BJ (cell line): ENCODE data around the gene TNIK. TPM values are rescaled to one million over a fixed set of nuclear protein-coding genes. Genes with fewer than 3 reads are reported as not detected.

Experiments used
- CTCF ChIA-PET: fragments of 350-600 bp; formaldehyde crosslinking; extraction: SDS; loops from one replicate; lab custom pipeline; 2021; ENCODE audit warnings: antibody characterized with exemption, inconsistent platforms; lab: Yijun Ruan, JAX
- POLR2A ChIA-PET: fragments of 300-600 bp; sonication (Branson Sonifier 250); formaldehyde crosslinking; extraction: SDS; loops from one replicate; lab custom pipeline; 2021; ENCODE audit warnings: antibody characterized with exemption; lab: Charles Lee
- DNase-seq: peaks from one replicate; pipeline ENCODE4 v3.0.0-alpha.2; 2011; ENCODE audit warnings: low read depth
- H3K27me3 ChIP-seq: 2 replicates; pipeline ENCODE4 v1.6.0; 2011; ENCODE audit warnings: low read length; ENCODE audit not compliant: control insufficient read depth, insufficient read depth
- H3K36me3 ChIP-seq: 2 replicates; pipeline ENCODE4 v1.5.1; 2011; ENCODE audit warnings: low read length; ENCODE audit not compliant: control insufficient read depth, insufficient read depth
- H3K4me3 ChIP-seq: 2 replicates; pipeline ENCODE4 v1.5.1; 2011; ENCODE audit warnings: low read depth, mild to moderate bottlenecking, control low read depth, low read length
- polyA plus RNA-seq: library from polyadenylated mRNA; depleted of rRNA; stranded (reverse); fragments of >200 nt; gene quantifications from 2 replicates; pipeline ENCODE4 v1.2.3, GENCODE V29; 2011
- TF ChIP-seq, protein P1 (sequence below): IDR thresholded peaks from 2 replicates; pipeline ENCODE4 v1.5.1; 2011; ENCODE audit warnings: low read depth, mild to moderate bottlenecking, control low read depth, inconsistent platforms, low read length, moderate library complexity; ENCODE audit not compliant: insufficient read depth

The TNIK gene
- polyA plus RNA-seq, 1 experiment: 2.1 TPM

DNA sequence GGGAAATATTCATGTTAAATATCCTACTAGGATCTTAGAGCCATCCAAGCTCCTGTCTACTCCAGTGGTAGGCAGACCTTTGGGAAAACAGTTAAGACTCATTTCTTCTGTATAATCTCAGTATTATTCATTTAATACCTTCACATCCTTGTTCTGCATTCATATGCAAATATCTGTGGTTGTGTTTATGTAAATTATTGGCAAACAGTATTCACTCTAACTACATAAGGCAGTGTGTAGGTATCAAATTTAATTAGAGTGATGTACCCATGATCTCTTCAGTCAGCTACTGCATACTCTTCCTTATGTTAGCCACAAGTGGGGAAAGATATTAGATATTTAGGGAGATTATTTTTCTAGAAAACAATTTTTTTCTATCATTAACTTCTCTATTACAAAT lies 232.8 kb downstream of the TNIK start:
- H3K27me3 ChIP-seq: no peaks in the 10 kb centered on the region
- DNase-seq: no peak
- TF ChIP-seq, protein P1, sequence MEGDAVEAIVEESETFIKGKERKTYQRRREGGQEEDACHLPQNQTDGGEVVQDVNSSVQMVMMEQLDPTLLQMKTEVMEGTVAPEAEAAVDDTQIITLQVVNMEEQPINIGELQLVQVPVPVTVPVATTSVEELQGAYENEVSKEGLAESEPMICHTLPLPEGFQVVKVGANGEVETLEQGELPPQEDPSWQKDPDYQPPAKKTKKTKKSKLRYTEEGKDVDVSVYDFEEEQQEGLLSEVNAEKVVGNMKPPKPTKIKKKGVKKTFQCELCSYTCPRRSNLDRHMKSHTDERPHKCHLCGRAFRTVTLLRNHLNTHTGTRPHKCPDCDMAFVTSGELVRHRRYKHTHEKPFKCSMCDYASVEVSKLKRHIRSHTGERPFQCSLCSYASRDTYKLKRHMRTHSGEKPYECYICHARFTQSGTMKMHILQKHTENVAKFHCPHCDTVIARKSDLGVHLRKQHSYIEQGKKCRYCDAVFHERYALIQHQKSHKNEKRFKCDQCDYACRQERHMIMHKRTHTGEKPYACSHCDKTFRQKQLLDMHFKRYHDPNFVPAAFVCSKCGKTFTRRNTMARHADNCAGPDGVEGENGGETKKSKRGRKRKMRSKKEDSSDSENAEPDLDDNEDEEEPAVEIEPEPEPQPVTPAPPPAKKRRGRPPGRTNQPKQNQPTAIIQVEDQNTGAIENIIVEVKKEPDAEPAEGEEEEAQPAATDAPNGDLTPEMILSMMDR: no peak
- POLR2A ChIA-PET: no interaction called here
- H3K4me3 ChIP-seq: no peak overlapping the region
- no peaks in the 10 kb centered on the region for H3K36me3 ChIP-seq
- CTCF ChIA-PET: interaction anchor here (0.7 to 1.8 kb wide), 2 partner anchors 20 to 225 kb away, joined by 4 to 5 read pairs; no protein-coding TSS in a partner anchor

DNA sequence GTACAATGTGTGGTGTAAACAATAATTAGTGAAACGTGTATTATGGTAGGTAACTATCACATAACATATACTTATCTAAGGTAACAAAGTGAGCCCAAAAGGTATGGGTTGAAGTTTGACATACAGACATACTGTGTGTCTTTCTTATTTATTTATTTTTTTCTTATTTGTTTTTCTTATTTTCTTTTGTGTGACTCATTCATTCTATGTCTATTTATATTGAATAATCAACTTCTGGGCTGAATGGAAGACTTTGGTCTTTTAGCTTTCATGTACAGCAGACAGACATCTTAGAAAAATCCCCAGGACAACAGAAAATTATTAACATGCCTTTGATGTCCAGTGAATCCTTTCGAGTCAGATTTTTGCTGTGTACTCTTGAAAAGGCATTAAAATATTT lies 233.4 kb downstream of the TNIK start:
- Histone ChIP-seq H3K36me3 (no peaks in the 10 kb centered on the region), H3K27me3 (no peaks in the 10 kb centered on the region), H3K4me3 (no peak overlapping the region)
- ChIA-PET POLR2A (no interaction called here), CTCF (interaction anchor here (0.7 to 1.8 kb wide), 2 partner anchors 19 to 225 kb away, joined by 4 to 5 read pairs; no protein-coding TSS in a partner anchor)
- TF ChIP-seq, protein P1: no peak
- DNase-seq: no peak

DNA sequence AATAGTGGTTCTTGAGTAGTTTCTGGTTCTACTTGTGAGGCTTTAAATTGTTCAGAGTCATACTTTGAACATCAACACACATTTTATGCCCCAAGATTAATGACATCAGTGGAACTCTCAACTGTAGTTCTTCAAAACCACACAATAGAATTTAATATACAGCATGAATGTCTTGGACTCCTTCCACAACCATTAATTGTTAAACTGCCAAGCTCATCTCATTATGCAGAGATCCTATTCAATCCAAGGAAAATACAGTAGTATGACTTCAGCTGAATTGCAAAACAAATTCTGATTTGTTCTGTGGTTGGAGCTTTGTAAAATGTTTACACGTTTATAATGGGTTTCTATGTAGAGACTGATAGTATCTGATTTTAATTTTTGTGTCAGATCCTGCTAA lies 234.5 kb downstream of the TNIK start:
- H3K27me3 ChIP-seq: no peaks in the 10 kb centered on the region
- no peak overlapping the region for H3K4me3 ChIP-seq
- POLR2A ChIA-PET: no interaction called here
- DNase-seq: peak; percentile 2
- no peaks in the 10 kb centered on the region for H3K36me3 ChIP-seq
- TF ChIP-seq, protein P1: no peak
- CTCF ChIA-PET: interaction anchor here (1.1 to 1.8 kb wide), 2 partner anchors 18 to 39 kb away, joined by 3 to 5 read pairs; no protein-coding TSS in a partner anchor

DNA sequence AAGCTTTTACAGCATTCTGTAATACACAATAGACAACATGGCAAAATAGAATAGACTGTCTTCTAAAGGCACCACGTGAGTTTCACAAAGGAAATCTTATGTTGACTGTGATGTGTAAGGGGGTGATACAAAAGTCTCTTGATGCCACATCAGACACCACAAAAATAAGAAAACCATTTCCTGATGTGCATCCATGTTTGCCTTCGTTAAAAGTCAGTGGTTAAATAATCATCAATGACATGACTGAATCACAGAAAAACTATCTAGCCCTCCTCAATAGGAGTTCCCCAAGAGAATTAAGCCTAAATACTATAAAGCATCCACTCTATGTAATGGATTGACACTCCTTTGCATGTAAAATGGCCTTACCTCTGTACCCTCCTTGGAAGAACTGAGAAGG lies 235.0 kb downstream of the TNIK start:
- no peaks in the 10 kb centered on the region for H3K27me3 ChIP-seq
- H3K4me3 ChIP-seq: no peak overlapping the region
- H3K36me3 ChIP-seq: no peaks in the 10 kb centered on the region
- DNase-seq: no peak
- ChIA-PET CTCF (interaction anchor here (1.1 to 1.4 kb wide), 2 partner anchors 9 to 38 kb away, joined by 3 to 5 read pairs; no protein-coding TSS in a partner anchor), POLR2A (no interaction called here)
- TF ChIP-seq, protein P1: no peak

GRCh38 chr3:171223396-171223795 lies 236.8 kb downstream of the TNIK start:
- no peak for DNase-seq
- Histone ChIP-seq H3K36me3 (no peaks in the 10 kb centered on the region), H3K27me3 (no peaks in the 10 kb centered on the region), H3K4me3 (no peak overlapping the region)
- CTCF ChIA-PET: interaction anchor here (1.0 kb wide), 2 partner anchors 37 to 284 kb away, joined by 3 to 4 read pairs; no protein-coding TSS in a partner anchor
- TF ChIP-seq, protein P1: no peak
- POLR2A ChIA-PET: no interaction called here
